Astrocyte of the spinal cord (primary cell): Measurements from ENCODE around the gene ANXA1.

Experiments
- DNase-seq: peaks from one replicate; pipeline ENCODE4 v3.0.0; 2011; ENCODE audit warnings: low read depth, low spot score
- H3K4me3 ChIP-seq: 2 replicates; pipeline ENCODE4 v1.5.1; 2011; ENCODE audit warnings: low read depth, mild to moderate bottlenecking, low read length, moderate library complexity
- in situ Hi-C: cut with HindIII; loops from 2 replicates; pipeline ENCODE4 v1.10.0; 2017; ENCODE audit warnings: low sequenced_read_pairs
- TF ChIP-seq, protein P1 (sequence below): IDR thresholded peaks from 2 replicates; pipeline ENCODE4 v1.5.1; 2012; ENCODE audit warnings: low read depth, mild to moderate bottlenecking, low read length, inconsistent platforms

ANXA1 gene

GRCh38 chr9:73172901-73173215 lies 21.2 kb downstream of the ANXA1 start:
- DNase-seq = no peak
- no peak overlapping the region for H3K4me3 ChIP-seq
- in situ Hi-C loops = no loop called here
- TF ChIP-seq, protein P1, sequence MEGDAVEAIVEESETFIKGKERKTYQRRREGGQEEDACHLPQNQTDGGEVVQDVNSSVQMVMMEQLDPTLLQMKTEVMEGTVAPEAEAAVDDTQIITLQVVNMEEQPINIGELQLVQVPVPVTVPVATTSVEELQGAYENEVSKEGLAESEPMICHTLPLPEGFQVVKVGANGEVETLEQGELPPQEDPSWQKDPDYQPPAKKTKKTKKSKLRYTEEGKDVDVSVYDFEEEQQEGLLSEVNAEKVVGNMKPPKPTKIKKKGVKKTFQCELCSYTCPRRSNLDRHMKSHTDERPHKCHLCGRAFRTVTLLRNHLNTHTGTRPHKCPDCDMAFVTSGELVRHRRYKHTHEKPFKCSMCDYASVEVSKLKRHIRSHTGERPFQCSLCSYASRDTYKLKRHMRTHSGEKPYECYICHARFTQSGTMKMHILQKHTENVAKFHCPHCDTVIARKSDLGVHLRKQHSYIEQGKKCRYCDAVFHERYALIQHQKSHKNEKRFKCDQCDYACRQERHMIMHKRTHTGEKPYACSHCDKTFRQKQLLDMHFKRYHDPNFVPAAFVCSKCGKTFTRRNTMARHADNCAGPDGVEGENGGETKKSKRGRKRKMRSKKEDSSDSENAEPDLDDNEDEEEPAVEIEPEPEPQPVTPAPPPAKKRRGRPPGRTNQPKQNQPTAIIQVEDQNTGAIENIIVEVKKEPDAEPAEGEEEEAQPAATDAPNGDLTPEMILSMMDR = no peak

GRCh38 chr9:73173557-73174329 lies 22.1 kb downstream of the ANXA1 start:
- in situ Hi-C loops = no loop called here
- DNase-seq = peak; percentile 37
- no peak overlapping the region for H3K4me3 ChIP-seq
- TF ChIP-seq, protein P1 = no peak

GRCh38 chr9:73174330-73174980 lies 22.8 kb downstream of the ANXA1 start:
- H3K4me3 ChIP-seq = no peak overlapping the region
- TF ChIP-seq, protein P1 = no peak
- in situ Hi-C loops = no loop called here
- no peak for DNase-seq

- TF ChIP-seq, protein P1 = no peak
- in situ Hi-C loops = loop anchor here (25.0 kb wide), 1 partner anchor 314 kb away; no protein-coding TSS in a partner anchor
- H3K4me3 ChIP-seq = no peak overlapping the region
- DNase-seq = peak; percentile 51
Measured at GRCh38 chr9:73176450-73176875, 24.8 kb downstream of the ANXA1 start.

- TF ChIP-seq, protein P1 = no peak
- no peak for DNase-seq
- no peak overlapping the region for H3K4me3 ChIP-seq
- in situ Hi-C loops = loop anchor here (25.0 kb wide), 1 partner anchor 316 kb away; no protein-coding TSS in a partner anchor
Measured at GRCh38 chr9:73178044-73178443, 26.4 kb downstream of the ANXA1 start.

DNA sequence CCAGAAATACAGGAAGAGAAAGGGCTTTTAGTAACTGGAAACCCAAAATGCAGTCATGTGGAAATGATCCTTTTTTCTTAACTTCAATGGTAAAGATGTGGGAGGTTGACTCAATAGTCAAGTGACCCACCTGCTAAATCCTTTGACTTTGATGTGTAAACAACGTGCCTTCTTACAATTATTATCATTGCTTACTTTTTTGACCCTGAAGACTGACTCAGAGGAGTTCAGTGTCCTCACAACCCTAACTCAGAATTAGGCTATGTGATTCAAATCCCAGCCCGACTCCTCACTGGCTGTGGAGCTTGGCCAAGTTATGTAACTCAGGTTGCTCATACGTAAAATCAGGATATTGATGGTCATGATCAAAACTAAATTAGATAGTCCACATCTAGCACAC lies 27.9 kb downstream of the ANXA1 start:
- peak; percentile 54 for DNase-seq
- H3K4me3 ChIP-seq = no peak overlapping the region
- TF ChIP-seq, protein P1 = no peak
- in situ Hi-C loops = loop anchor here (25.0 kb wide), 1 partner anchor 317 kb away; no protein-coding TSS in a partner anchor
